M059J (cell line): ENCODE results near the gene SLC24A3. TPM values are rescaled to one million over a fixed set of nuclear protein-coding genes. Genes with fewer than 3 reads are reported as not detected.

Experiments
- DNase-seq: peaks from one replicate; pipeline ENCODE4 v3.0.0-alpha.2; 2012; ENCODE audit warnings: low read depth
- total RNA-seq: library from RNA; depleted of rRNA; stranded (reverse); fragments of >200 nt; shearing (Covaris generic); gene quantifications from 2 replicates; pipeline ENCODE4 v1.2.3, GENCODE V29; 2014

SLC24A3 gene
- total RNA-seq, 1 experiment from 2014 or later = 2.8 TPM

DNA sequence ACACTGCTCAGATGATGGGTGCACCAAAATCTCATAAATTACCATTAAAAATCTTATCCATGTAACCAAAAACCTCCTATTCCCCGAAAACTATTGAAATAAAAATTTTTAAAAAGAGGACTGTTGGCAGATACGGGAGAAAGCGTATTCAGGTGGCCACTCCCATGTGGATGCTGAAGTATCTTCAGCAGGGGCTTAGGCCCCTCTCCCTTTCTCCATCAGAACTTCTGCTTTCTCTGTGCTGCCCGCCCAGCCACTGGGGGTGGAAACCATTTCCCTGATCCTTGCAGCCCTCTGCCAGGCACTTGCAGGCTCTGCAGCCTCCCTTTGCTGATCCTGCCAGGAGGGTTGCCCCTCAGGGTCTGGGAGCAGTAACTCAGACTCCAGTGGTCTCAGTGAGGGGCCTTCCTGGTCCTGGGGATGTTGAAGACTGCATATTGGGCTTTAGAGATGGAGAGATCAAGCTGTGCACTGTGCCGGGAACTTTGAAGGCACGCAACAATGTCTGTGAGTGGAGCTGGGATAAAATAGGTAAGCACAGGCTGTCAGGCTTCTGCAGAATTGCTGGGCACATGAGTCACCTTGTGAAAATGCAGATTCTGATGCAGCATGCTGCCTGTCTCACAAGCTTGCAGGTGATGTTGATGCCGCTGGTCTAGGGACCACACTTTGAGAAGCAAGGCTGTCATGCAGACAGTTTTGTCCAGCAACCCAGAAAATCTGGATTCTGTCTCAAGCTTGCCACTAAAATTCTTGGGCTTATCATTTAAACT lies 59.6 kb downstream of the SLC24A3 start:
- DNase-seq = no peak

DNA sequence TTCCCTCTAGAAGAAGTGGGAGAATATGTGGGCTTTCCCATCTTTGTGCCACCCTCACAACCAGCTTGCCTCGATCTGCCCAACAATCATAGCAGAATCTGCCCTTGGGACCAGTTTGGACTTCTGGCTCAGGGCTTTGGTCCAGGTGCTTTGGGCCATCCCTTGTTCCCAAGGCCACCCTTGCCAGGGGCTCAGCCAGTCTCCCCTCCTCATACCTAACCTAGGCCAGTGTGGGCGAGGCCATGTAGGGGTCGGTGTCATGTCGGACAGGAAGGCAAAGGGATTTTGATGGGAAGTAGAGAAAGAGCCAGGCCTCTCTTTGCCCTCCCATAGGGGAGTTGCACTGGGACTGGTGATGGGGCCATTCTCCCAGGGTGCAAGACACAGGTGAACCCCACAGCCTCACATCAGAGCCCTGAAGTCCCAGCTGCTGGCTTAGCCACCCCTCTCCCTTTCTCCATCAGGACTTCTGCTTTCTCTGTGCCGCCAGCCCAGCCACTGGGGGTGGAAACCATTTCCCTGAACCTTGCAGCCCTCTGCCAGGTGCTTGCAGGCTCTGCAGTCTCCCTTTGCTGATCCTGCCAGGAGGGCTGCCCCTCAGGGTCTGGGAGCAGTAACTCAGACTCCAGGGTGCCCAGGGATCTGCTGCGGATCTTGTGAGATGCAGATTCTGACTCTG lies 60.7 kb downstream of the SLC24A3 start:
- DNase-seq = no peak

DNA sequence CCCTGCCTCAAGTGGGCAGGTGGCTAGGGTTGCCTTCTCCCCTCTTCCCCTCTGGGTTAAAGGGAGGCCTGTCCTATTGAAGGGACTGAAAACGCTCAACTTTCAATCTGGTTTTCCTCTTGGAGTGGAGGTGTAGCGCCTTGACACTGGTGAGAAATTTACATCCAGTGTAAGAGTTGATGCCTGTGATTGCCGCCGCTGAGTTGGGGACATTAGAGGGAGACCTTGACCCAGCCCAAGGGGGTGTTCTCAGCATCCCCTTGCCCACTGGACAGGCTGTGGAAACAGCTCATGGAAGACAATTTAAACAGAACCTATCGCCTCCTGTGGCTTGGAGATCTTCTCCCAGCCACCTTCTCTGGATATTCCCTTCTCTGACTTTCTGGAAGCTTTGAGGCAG lies 61.6 kb downstream of the SLC24A3 start:
- DNase-seq = no peak

DNA sequence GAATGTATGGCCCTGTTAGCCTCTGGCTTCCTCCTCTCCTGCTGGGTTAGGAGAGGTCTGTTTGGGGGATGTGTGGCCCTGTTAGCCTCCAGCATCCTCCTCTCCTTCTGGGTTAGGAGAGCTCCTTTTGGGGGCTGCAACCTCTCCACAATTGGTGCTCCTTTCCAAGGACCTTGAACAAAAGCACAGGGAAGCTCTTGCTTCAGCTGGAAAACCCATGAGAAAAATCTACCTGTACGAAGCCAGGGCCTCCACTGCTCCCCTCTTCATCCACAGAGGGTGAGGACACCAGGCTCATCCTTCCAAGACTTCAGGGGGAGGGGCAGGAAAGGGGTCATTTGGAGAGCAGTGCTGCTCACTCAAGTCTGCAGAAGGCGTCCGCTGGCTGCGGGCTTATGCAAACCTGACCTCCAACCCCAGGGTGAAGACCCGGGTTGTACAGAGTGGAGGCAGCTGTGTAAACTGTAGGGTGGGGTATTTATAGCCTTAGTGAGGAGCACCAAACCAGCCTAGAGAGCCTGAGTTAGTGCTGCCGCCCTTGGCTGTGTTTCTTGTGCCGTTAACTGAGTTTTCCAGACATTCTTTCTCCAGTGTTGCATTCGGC lies 62.1 kb downstream of the SLC24A3 start:
- DNase-seq = no peak

DNA sequence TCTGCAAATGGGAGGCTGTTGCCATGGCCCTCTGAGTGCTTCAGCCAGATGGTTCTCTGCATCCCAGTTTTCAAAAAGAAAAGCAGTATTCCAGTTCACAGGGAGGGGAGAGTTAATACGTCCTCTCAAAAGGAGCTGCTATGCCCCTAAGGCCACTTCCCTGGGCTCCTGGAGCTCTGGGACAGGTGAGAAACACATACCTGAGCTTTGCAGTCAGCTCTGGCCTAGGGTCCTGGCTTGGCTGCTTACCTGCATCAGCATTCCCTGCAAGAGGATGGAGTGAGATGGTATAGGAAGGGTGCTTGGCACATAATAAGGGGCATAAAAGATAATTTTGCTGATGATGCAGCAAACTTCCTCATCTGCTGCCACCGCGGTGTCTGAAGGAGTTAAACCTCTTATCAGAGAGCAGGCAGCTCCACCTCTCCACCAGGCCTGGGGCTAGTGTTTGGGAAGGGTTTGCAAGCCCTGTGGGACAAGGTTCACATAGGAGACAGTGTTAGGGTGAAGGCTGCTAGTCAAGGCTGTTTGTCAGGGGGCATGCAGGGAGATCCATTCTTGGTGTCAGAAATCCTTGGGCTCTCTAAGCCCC lies 62.7 kb downstream of the SLC24A3 start:
- no peak for DNase-seq

DNA sequence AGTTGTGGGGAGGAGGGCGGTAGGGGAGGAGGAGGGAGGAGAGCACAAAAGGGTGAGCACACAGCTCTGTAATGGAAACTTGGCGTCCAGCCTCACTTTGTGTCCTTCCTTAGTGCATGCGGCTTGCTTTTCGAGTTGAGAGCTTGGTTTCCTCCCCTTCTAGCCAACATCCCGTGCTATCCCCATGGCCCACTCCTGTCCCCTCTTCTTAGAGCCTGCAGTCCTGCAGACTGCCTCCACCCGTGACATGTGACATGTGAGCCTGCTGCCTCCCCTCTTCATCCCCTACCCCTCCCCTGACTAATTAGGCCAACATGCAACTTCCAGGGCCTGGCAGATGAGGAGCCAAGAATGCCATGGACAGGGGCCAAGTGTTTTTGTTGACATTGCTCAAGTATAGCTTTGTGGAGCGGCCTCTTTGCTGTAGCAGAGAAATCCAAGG lies 63.2 kb downstream of the SLC24A3 start:
- peak; percentile 69 for DNase-seq

DNA sequence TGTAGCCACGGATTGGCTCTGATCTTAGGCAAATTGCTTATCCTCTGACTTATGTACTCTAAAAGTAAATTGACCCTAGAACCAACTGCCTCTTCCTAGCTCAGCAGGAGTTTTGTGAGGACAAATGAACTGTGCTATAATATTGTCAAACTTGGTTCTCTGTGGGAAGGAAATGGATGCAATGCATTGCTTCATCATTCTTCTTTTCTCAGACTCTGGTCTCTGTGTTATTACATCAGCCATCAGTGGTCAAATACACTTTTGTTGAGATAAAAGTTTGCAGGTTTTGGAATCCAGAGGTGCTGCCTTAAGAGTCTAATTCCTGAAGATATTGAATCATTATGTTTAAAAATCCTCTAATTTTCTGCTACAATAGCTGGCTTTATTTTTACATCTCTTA lies 64.9 kb downstream of the SLC24A3 start:
- no peak for DNase-seq

DNA sequence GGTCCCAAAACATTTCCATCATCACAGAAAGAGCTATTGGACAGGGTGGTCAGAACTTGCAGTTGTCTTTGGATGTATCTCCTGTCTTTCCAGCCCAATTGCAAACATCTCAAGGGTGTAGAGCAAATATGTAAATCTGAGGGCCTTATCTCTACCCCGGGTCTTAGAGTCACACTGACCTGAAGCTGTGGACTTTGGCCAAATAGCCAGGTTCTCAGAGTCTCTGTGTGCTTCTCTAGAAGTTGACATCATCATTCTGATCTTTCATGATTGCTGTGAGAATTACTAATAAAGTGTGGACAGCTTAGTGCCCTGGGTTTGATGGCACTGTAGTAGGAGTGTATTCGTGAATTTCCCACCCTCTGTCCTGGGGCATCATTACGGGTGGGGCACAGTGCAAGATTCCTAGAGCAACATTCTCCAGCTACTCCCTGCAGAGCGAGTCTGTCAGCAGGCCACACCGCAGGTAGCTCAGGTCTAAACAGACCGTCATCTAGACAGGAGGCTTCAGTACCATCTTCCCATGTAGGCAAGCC lies 71.1 kb downstream of the SLC24A3 start:
- no peak for DNase-seq

DNA sequence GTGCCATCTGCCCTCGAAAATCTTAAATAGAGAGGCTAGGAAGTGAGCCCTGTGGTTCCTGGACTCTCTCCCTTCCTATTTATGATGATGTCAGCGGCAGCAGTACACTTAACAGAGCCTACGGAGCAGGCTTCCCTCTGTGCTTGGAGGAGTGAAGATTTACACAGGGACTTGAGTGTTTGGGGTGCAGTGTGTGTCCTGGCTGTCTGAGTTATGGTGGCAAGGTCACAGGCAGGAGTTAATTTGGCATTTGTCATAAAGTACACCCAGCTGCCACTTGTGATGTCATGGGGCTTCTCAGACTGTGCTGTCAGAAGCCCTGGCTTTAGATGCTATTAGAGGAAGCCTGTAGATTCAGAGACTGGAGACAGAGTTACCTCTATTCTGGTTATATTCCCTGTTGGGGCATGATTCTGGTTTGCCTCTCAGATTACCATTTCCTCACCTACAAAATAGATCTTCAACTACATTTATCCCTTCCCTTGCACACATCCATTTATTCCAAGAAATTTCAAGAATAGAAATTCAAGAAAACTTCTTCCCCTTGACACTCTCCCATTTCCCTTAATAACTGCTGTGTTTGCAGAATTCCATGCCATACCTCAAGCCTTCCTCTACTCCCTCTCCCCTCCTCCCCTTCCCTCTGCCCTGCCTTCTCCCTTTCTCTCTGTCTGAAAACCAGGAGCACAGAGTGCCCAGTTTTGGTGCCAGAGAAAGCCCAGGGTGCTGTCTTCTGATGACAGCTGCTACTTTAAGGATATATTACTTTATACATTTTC lies 72.1 kb downstream of the SLC24A3 start:
- no peak for DNase-seq

DNA sequence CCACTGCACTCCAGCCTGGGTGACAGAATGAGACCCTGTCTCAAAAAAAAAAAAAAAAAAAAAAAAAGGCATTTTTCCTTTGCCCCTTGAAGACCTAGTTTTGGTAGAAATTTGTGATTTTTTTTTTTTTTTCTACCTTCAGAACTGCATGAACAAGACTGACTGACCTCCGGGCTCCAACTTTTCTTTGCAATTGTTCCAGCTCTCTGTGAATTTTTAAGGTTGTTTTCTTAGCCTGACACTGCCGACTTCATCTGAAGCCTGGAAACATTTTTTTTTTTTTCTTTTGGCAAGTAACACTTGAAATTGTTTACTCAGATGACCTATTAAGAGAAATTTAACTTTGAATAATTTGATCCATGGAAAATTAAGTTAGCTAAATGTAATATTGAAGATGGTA lies 73.0 kb downstream of the SLC24A3 start:
- DNase-seq = no peak

DNA sequence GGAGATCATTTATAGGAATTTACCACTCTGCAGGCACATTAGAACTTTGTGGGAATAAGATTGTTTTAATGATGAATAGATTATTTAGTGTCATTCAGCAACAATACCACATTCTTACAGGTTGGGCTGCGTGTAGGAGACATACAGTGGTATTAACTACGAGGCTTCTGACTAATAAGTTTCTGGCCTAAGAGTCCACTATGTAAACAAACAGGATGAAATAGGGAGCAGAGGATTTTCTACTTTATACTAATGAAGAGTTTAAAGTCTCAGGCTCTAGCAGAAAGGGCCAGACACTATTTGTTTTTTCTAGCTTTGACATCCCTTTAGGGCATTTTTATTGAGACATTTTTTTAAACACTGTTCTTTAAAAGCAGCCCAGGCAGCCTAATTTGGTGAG lies 75.6 kb downstream of the SLC24A3 start:
- peak; percentile 79 for DNase-seq

DNA sequence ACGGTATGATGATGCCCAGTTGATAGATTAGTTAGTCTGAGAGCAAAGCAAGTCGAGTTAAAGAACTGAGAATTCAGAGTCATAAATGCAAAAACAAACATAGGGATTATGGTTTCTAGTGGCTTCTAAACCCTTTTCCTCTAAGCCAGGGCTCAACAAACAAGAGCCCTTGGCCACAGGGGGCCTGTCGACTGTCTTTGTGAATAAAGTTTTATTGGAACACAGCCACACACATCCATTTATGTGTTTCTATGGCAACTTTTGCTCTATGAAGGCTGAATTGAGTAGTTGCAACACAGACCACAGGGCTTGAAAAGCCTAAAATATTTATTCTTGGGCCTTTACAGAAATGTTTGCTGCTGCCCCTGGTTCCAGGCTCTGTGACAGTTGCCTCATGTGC lies 76.2 kb downstream of the SLC24A3 start:
- peak; percentile 45 for DNase-seq

DNA sequence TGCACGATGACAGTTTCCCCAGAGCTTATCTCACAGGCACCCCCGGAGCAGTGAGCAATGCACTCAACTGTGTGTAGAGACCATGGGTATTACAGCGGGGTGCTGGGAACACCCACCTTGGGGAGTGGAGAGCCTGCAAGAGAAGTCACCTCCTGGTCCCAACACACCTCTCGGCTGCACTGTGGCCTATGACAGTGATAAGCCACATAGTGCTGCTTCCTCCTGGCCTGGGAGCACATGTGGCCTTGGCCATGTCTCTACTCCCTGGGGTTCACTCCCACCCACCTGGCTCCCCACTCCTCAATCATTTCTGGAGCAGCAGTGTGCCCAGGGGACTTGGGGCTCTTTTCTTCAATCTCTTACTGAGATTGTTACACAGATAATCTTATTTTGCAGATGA lies 77.0 kb downstream of the SLC24A3 start:
- no peak for DNase-seq

DNA sequence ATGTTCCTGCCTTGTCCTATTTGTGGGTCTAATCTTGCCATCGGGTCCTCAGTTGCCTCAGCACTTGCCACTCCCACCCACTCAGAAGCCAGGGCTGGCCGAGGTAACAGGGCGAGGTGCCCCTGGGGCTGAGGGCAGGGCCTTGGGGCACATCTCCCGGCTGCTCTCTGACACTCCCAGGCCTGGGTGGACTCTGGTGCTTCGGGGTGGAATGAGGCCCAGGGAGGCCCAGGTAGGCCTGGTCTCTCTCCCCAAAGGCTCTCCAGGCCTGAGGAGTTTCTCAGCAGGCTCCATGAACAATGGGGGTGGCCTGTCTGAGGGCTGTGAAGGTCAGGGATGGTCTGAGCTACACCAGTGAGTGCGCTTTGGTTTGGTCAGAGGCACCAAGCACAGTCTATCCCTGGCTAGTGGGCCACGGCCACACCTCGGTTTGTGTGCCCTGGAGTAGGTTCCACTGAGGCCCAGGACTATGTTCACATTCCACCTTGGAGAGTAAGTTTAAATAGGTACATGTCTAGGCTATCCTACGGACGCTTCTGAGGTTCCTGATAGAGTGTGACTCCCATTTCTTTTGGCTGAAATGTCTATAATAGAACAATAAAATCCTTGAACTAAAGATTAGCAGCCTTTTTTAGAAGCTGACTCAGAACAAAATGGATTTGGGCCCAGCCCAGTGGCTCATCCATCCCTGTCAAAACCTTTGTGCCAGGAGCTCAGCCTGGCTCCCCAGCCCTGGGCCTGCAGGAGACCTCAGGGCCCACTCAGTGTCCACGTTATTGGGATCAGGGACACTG lies 78.8 kb downstream of the SLC24A3 start:
- DNase-seq = no peak

DNA sequence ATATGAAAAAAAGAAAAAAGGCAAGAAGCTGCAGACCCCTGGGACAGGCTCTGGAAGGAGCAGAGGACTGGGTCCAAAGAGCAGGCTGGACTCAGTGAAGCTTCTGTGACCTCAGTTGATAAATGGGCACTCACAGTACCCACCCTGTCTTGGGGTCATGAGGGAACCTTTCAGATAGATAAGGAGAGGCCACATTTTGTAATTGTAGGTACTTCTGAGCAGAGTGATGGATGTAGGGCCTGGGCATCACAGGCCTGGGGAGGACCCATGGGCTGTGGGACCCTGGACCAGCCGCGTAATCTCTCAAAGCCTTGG lies 79.3 kb downstream of the SLC24A3 start:
- DNase-seq = no peak

DNA sequence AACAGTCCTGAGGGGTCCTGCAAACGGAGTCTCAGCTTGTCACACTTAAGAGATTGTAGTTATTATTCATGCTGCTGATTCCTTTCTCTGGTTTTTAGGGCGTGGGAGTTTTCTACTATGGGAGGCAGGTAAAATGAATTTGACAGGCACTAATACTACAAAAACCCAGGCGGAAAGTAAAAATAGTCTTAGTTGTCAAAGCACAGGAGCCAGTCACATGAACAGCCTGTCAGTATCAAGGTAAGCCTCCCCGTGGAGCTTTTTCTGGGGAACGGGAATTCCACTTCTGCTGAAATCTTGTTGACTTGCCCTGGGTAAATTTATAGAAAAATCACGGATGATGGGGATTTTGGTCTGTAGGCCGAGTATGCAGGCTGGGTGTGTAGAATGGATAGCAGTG lies 79.8 kb downstream of the SLC24A3 start:
- no peak for DNase-seq

DNA sequence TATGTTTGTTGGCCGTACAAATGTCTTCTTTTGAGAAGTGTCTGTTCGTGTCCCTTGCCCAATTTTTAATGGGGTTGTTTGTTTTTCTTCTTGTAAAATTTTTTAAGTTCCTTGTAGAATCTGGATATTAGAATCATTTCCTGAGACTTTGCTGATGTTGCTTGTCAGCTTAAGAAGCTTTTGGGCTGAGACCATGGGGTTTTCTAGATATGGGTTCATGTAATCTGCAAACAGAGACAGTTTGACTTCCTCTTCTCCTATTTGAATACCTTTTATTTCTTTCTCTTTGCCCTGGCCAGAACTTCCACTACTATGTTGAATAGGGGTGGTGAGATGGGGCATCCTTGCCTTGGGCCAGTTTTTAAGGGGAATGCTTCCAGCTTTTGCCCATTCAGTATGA lies 82.6 kb downstream of the SLC24A3 start:
- DNase-seq = no peak

DNA sequence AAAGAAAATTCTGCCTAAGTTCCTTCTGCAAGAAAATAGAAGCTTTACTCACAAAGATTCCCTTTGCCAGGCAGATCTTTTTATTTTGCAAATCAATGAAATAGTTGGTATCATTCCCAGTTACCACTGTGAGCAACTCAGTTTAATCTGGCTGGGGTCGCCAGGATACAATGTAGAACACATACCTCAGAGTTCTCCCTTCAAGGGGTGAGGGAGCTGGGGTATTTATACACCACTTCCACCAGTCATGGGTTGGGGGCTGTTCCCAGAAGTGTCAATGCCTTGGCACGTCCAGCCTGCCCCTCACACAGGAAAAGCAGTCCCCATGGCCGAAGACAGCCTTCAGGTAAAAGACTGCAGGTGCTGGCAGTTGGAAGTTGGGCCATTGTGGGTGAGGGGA lies 86.2 kb downstream of the SLC24A3 start:
- DNase-seq = no peak

DNA sequence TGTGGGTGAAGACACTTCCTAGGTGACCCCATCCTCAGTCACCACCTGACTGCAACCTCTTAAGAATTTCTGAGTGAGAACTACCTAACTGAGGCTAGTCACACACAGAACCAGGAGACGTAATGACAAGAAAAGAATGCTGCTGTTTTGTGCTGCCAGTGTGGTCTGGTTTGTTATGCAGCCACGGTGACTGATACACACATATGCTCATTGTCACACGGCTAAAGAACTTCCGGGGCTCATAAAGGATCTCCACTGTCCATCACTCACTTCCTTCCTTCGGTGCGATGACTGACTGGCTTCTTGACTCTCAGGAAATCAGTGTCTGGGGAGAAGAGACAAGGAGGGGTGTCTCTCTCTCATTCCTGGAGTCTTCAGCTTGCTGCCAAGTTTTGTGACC lies 88.0 kb downstream of the SLC24A3 start:
- DNase-seq = no peak

DNA sequence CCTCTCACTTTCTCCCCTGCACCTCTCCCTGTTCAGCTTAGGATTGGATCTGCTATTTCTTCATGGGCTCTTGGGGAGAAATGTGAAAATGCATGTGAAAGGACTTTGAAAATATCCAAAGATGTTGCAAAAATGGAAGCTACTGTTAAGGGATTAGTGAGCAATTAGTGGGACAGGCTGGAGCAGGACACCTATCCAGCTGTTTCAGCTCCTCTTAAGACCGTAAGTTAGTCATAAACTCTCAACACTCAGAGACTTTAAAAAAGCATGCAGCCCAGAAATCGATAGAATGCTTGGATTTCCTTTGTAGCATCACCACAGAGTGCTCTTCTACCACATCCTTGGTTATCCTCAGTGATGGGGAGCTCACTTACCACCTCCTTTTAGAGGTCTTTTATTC lies 88.7 kb downstream of the SLC24A3 start:
- no peak for DNase-seq

DNA sequence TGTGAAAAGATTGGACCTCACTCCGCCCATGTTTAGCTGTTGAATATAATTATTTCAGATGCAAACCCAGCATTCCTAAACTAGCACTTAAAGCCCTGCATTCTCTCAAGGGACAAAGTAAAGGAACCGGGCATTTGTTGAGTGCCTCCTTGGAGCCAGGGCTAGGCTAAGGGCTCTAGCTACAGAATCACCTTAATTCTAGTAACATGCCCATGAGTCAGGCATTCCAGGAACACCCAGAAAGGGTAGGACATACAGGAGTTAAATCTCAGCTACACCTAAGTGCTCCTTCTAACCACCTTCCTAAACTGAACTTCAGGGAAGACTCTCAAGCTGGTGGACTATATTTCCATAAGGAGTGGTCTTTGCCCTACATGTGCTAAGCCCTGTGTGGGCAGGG lies 89.4 kb downstream of the SLC24A3 start:
- peak; percentile 18 for DNase-seq
